ENCODE measurements around the gene PTRH2.

The PTRH2 gene

GRCh38 chr17:59666235-59666634, 41.0 kb downstream of the PTRH2 start:
- DNase-seq = no peak

- DNase-seq = peak in 1 of 2 donors; percentile 43
Measured at GRCh38 chr17:59656624-59657023, 50.6 kb downstream of the PTRH2 start.

GRCh38 chr17:59652119-59652518, 55.1 kb downstream of the PTRH2 start:
- no peak for DNase-seq

- peak in 1 of 2 donors; percentile 15 for DNase-seq
Measured at GRCh38 chr17:59651346-59651745, 55.9 kb downstream of the PTRH2 start.

- DNase-seq = no peak
Measured at GRCh38 chr17:59650642-59651041, 56.6 kb downstream of the PTRH2 start.

- DNase-seq = no peak
Measured at GRCh38 chr17:59649886-59650285, 57.3 kb downstream of the PTRH2 start.
